CD8-positive, alpha-beta memory T cell (primary cell): ENCODE results near the gene POLR2H. TPM values are rescaled to one million over a fixed set of nuclear protein-coding genes. Genes with fewer than 3 reads are reported as not detected.

ENCODE experiments used
- CTCF ChIA-PET: fragments of 350-600 bp; sonication (Branson Sonifier 250); formaldehyde crosslinking; loops from one replicate; lab custom pipeline; 2021; ENCODE audit warnings: antibody characterized with exemption; lab: Charles Lee
- POLR2A ChIA-PET: fragments of 350-600 bp; sonication (Branson Sonifier 250); formaldehyde crosslinking; loops from one replicate; lab custom pipeline; 2021; ENCODE audit warnings: antibody characterized with exemption; lab: Charles Lee
- DNase-seq, 5 donors: peaks; one replicate each; pipeline versions ENCODE4 v3.0.0 to v3.0.0-alpha.2; 2020 to 2022; ENCODE audit warnings: mixed read lengths in 1 of 5
- H3K27ac ChIP-seq: one replicate; pipeline ENCODE4 v1.7.0; 2013; ENCODE audit warnings: low read depth, mild to moderate bottlenecking, low read length, moderate library complexity
- H3K27me3 ChIP-seq: 2 replicates; pipeline ENCODE4 v1.7.0; 2013; ENCODE audit warnings: low read length, mild to moderate bottlenecking; ENCODE audit not compliant: insufficient read depth, poor library complexity, severe bottlenecking
- H3K36me3 ChIP-seq: 2 replicates; pipeline ENCODE4 v1.7.0; 2013; ENCODE audit warnings: mild to moderate bottlenecking, low read length, moderate library complexity; ENCODE audit not compliant: insufficient read depth
- H3K4me1 ChIP-seq: 2 replicates; pipeline ENCODE4 v1.7.0; 2013; ENCODE audit warnings: mild to moderate bottlenecking, low read length, moderate library complexity; ENCODE audit not compliant: insufficient read depth
- H3K4me3 ChIP-seq: 2 replicates; pipeline ENCODE4 v1.7.0; 2013; ENCODE audit warnings: mild to moderate bottlenecking, low read length
- H3K9me3 ChIP-seq: 2 replicates; pipeline ENCODE4 v1.7.0; 2013; ENCODE audit warnings: mild to moderate bottlenecking, low read length
- H3K27ac Mint-ChIP-seq, 8 donors: one replicate each; pipeline ENCODE4 v1.8.0; 2020 to 2021; ENCODE audit warnings: mixed read lengths in 8 of 8, mild to moderate bottlenecking in 6 of 8, inconsistent platforms in 3 of 8, moderate library complexity in 3 of 8
- H3K27me3 Mint-ChIP-seq, 2 donors: one replicate each; pipeline ENCODE4 v1.8.0; 2020 to 2021; ENCODE audit warnings: mixed read lengths in 2 of 2, mild to moderate bottlenecking in 1 of 2, moderate library complexity in 1 of 2
- H3K36me3 Mint-ChIP-seq, 3 donors: one replicate each; pipeline ENCODE4 v1.8.0; 2020 to 2021; ENCODE audit warnings: mixed read lengths in 3 of 3, inconsistent platforms in 1 of 3, mild to moderate bottlenecking in 1 of 3
- H3K4me1 Mint-ChIP-seq, 3 donors: one replicate each; pipeline ENCODE4 v1.8.0; 2020 to 2021; ENCODE audit warnings: mixed read lengths in 3 of 3, inconsistent platforms in 1 of 3, mild to moderate bottlenecking in 1 of 3
- H3K4me3 Mint-ChIP-seq, 7 donors: one replicate each; pipeline ENCODE4 v1.8.0; 2020 to 2021; ENCODE audit warnings: mixed read lengths in 7 of 7, mild to moderate bottlenecking in 6 of 7, moderate library complexity in 4 of 7, inconsistent platforms in 2 of 7
- H3K9me3 Mint-ChIP-seq, 5 donors: one replicate each; pipeline ENCODE4 v1.8.0; 2020 to 2022; ENCODE audit warnings: mixed read lengths in 5 of 5, mild to moderate bottlenecking in 3 of 5, moderate library complexity in 2 of 5, inconsistent platforms in 1 of 5
- polyA plus RNA-seq: library from polyadenylated mRNA; unstranded; fragments of 300-500 nt; fragmentation: Illumina TruSeq; gene quantifications from one replicate; pipeline ENCODE4 v1.2.3, GENCODE V29; 2021
- total RNA-seq, 2 experiments: library from RNA; stranded (reverse); gene quantifications; one replicate each; pipeline ENCODE4 v1.2.3, GENCODE V29; 2021

The POLR2H gene
- total RNA-seq (100 to 1,000 TPM; 147 TPM), polyA plus RNA-seq (52.1 TPM)

DNA sequence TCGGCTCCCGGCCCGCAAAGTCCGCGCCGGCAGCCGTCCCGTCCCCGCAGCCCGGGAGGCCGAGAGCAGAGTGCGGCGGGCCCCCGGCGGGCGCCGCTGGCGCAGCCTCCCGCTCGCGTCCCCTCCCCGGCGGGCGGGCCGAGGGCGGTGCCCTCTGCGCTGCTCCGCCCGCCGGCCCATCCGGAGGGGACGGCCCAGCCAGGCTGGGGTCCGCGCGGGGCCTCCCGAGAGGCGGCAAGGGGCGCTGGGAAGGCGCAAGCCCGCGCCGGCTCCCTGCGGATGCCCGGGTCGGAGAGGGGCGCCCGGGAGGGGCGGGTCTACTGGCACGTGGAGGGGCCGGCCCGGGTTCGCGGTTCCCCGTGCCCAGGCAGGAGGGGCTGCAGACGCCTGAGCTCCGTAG, at the start of gene POLR2H, which contains the start of gene CLCN2:
Gene POLR2H, plus strand, starts transcription at position 179 of the 400 bp plus-strand sequence. CDS start 1,783 bp downstream, outside the sequence.
Gene CLCN2, minus strand, starts transcription at position 74 of the 400 bp plus-strand sequence. CDS start 126 bp downstream, outside the sequence.
- Histone ChIP-seq H3K27me3 (no peaks in the 10 kb centered on the region), H3K36me3 (peaks cover 5% of the 10 kb centered on the region), H3K4me3 (peak within 1 kb of the TSS; percentile 73), H3K27ac (peak within 1 kb of the TSS; percentile 88), H3K4me1 (peaks cover 23% of the 10 kb centered on the region), H3K9me3 (no peaks in the 10 kb centered on the region)
- peak in 4 of 5 donors; percentile 35 to 67 (median 42) for DNase-seq
- Mint-ChIP-seq H3K27ac (peak within 1 kb of the TSS; percentile 81 to 97 (median 93)), H3K36me3 (peaks cover 0 to 21% (median 5%) of the 10 kb centered on the region in 3 donors), H3K27me3 (peaks cover 0 to 4% of the 10 kb centered on the region in 2 donors), H3K4me3 (peak within 1 kb of the TSS; percentile 92 to 97 (median 97)), H3K4me1 (peaks cover 22 to 28% (median 27%) of the 10 kb centered on the region in 3 donors), H3K9me3 (peaks cover 0 to 2% (median 0%) of the 10 kb centered on the region in 5 donors)
- ChIA-PET POLR2A (no interaction called here), CTCF (interaction anchor here (1.2 to 3.5 kb wide), 5 partner anchors 8 to 179 kb away, joined by 3 to 18 read pairs (median 3); no protein-coding TSS in a partner anchor)

- Mint-ChIP-seq H3K27ac (peak within 1 kb of the TSS; percentile 88 to 99 (median 96)), H3K36me3 (peaks cover 0 to 29% (median 5%) of the 10 kb centered on the region in 3 donors), H3K27me3 (no peaks in the 10 kb centered on the region), H3K4me1 (peaks cover 28 to 38% (median 35%) of the 10 kb centered on the region in 3 donors), H3K4me3 (peak within 1 kb of the TSS; percentile 83 to 91 (median 88)), H3K9me3 (no peaks in the 10 kb centered on the region)
- H3K36me3 ChIP-seq = peaks cover 8% of the 10 kb centered on the region
- H3K4me3 ChIP-seq = peak within 1 kb of the TSS; percentile 78
- H3K27ac ChIP-seq = peak within 1 kb of the TSS; percentile 82
- H3K4me1 ChIP-seq = peaks cover 22% of the 10 kb centered on the region
- CTCF ChIA-PET = no interaction called here
- no peaks in the 10 kb centered on the region for H3K9me3 ChIP-seq
- POLR2A ChIA-PET = no interaction called here
- no peaks in the 10 kb centered on the region for H3K27me3 ChIP-seq
- DNase-seq = peak; percentile 91 to 94 (median 93)
Observed at GRCh38 chr3:184314363-184314699, 47.2 kb upstream of the POLR2H start, which contains the start of gene EIF4G1. Gene EIF4G1 (plus strand): TSS chr3:184314606. CDS start chr3:184315797, 1,191 bp downstream.

DNA sequence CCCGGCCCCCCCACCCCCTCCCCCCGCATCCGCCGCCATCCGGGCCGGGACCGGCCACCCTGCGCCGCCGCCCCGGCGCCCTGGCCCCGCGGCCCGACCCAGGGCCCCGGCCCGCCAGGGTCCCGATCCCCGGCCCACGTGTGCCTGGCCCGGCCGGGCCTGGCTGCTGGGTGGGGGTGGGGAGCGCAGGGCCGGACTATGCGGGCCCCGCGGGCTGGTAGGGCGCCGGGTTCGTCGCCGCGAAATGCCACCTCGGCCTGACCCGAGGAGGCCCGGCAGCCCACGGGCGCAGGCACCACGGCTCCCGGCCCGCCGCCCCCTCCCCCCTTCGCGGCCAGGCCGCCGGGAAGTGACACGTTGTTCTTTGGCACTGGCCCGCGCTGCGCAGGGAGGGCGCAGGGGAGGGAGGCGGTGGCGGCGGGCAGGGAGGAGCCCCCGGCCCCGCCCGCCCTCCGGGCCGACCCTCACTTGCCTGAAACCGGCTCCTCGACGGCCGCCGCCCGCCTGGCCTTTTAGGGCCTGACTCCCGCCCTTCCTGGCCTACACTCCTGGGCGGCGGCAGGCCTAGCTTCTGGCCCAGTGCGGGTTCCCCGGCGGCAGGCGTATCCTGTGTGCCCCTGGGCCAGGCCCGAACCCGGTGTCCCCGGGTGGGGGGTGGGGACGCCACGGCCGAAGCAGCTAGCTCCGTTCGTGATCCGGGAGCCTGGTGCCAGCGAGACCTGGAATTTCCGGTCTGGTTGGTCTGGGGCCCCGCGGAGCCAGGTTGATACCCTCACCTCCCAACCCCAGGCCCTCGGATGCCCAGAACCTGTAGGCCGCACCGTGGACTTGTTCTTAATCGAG, 46.6 kb upstream of the POLR2H start:
- H3K27me3 ChIP-seq = no peaks in the 10 kb centered on the region
- no peaks in the 10 kb centered on the region for H3K9me3 ChIP-seq
- H3K4me1 ChIP-seq = peaks cover 22% of the 10 kb centered on the region
- CTCF ChIA-PET = no interaction called here
- Mint-ChIP-seq H3K9me3 (no peaks in the 10 kb centered on the region), H3K36me3 (peaks cover 0 to 31% (median 3%) of the 10 kb centered on the region in 3 donors), H3K4me1 (peaks cover 30 to 43% (median 36%) of the 10 kb centered on the region in 3 donors), H3K27ac (peak overlapping the region; percentile 88 to 99 (median 96)), H3K27me3 (no peaks in the 10 kb centered on the region), H3K4me3 (peak overlapping the region; percentile 83 to 91 (median 88))
- peak; percentile 70 to 85 (median 75) for DNase-seq
- H3K27ac ChIP-seq = peak overlapping the region; percentile 82
- POLR2A ChIA-PET = interaction anchor here (0.7 kb wide), 1 partner anchor 199 kb away, joined by 3 read pairs; no protein-coding TSS in a partner anchor
- peak overlapping the region; percentile 78 for H3K4me3 ChIP-seq
- H3K36me3 ChIP-seq = peaks cover 8% of the 10 kb centered on the region

DNA sequence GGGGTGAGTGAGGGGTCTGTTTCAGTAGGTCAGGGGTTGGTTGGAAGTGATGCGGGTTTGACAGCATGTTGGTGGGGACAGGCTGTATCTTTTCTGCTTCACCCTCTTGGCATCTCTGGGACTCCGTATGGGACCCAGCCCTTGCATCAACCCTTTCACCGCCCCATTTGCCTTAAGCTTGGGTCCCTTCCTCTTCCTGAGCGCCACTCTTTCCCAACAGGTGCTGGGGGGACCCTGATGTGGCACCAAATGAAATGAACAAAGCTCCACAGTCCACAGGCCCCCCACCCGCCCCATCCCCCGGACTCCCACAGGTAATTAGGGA, 46.0 kb upstream of the POLR2H start:
- no peaks in the 10 kb centered on the region for H3K27me3 Mint-ChIP-seq
- DNase-seq = no peak
- peak overlapping the region; percentile 69 to 91 (median 84) for H3K4me3 Mint-ChIP-seq
- H3K4me1 Mint-ChIP-seq = peaks cover 30 to 43% (median 36%) of the 10 kb centered on the region in 3 donors
- ChIA-PET POLR2A (no interaction called here), CTCF (interaction anchor here (0.7 kb wide), 1 partner anchor 431 kb away, joined by 3 read pairs; no protein-coding TSS in a partner anchor)
- H3K9me3 ChIP-seq = no peaks in the 10 kb centered on the region
- peak overlapping the region; percentile 88 to 99 (median 96) for H3K27ac Mint-ChIP-seq
- peaks cover 0 to 35% (median 2%) of the 10 kb centered on the region in 3 donors for H3K36me3 Mint-ChIP-seq
- H3K36me3 ChIP-seq = peaks cover 10% of the 10 kb centered on the region
- H3K27ac ChIP-seq = peak overlapping the region; percentile 82
- H3K27me3 ChIP-seq = no peaks in the 10 kb centered on the region
- H3K4me1 ChIP-seq = peaks cover 22% of the 10 kb centered on the region
- no peaks in the 10 kb centered on the region for H3K9me3 Mint-ChIP-seq
- H3K4me3 ChIP-seq = peak overlapping the region; percentile 78

GRCh38 chr3:184315871-184316661, 45.4 kb upstream of the POLR2H start:
- CTCF ChIA-PET = interaction anchor here (0.7 kb wide), 2 partner anchors 432 to 1627 kb away, joined by 3 read pairs; no protein-coding TSS in a partner anchor
- peaks cover 22% of the 10 kb centered on the region for H3K4me1 ChIP-seq
- peak overlapping the region; percentile 39 for H3K4me3 ChIP-seq
- H3K9me3 Mint-ChIP-seq = no peaks in the 10 kb centered on the region
- H3K4me3 Mint-ChIP-seq = peak overlapping the region; percentile 69 to 91 (median 84)
- POLR2A ChIA-PET = no interaction called here
- H3K27me3 Mint-ChIP-seq = no peaks in the 10 kb centered on the region
- peaks cover 0 to 41% (median 7%) of the 10 kb centered on the region in 3 donors for H3K36me3 Mint-ChIP-seq
- peaks cover 30 to 43% (median 36%) of the 10 kb centered on the region in 3 donors for H3K4me1 Mint-ChIP-seq
- peak overlapping the region; percentile 82 for H3K27ac ChIP-seq
- peak in 1 of 5 donors; percentile 24 for DNase-seq
- no peaks in the 10 kb centered on the region for H3K27me3 ChIP-seq
- peak overlapping the region; percentile 88 to 99 (median 96) for H3K27ac Mint-ChIP-seq
- H3K9me3 ChIP-seq = no peaks in the 10 kb centered on the region
- H3K36me3 ChIP-seq = peaks cover 16% of the 10 kb centered on the region

DNA sequence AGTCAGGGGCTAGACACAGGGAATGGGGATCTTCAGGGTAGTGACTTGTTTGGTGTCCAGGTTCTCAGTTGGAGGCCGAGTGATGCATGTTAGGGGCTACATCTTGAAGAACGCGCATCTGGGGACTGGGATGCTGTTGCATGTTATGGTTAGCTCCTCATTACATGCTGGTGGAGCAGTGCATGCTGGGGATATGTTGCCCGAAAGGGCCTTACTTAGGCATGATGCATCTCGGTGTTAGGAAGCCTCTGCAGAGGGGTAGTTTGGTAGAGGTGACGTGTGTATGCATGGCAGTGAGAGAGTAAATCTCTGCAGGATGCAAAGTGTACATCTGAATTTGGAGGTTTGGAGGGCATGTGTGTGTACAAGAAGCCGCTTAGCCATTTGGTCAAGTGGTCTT, 44.7 kb upstream of the POLR2H start:
- Mint-ChIP-seq H3K4me1 (peaks cover 30 to 43% (median 36%) of the 10 kb centered on the region in 3 donors), H3K27ac (peak overlapping the region; percentile 88 to 97 (median 95)), H3K9me3 (no peaks in the 10 kb centered on the region), H3K4me3 (peak overlapping the region; percentile 69 to 91 (median 84)), H3K27me3 (no peaks in the 10 kb centered on the region), H3K36me3 (peaks cover 0 to 48% (median 10%) of the 10 kb centered on the region in 3 donors)
- Histone ChIP-seq H3K36me3 (peaks cover 23% of the 10 kb centered on the region), H3K4me3 (no peak overlapping the region), H3K4me1 (peaks cover 22% of the 10 kb centered on the region), H3K9me3 (no peaks in the 10 kb centered on the region), H3K27ac (peak overlapping the region; percentile 82), H3K27me3 (no peaks in the 10 kb centered on the region)
- CTCF ChIA-PET = interaction anchor here (0.7 kb wide), 1 partner anchor 1626 kb away, joined by 3 read pairs; no protein-coding TSS in a partner anchor
- POLR2A ChIA-PET = interaction anchor here (0.6 kb wide), 1 partner anchor 1282 kb away, joined by 3 read pairs; no protein-coding TSS in a partner anchor
- no peak for DNase-seq

GRCh38 chr3:184317201-184317600, 44.3 kb upstream of the POLR2H start:
- ChIA-PET POLR2A (interaction anchor here (0.6 kb wide), 1 partner anchor 1283 kb away, joined by 3 read pairs; no protein-coding TSS in a partner anchor), CTCF (no interaction called here)
- no peak overlapping the region for H3K4me3 ChIP-seq

More at GRCh38 chr3:184317201-184317600, 44.3 kb upstream of the POLR2H start:
- H3K4me1 ChIP-seq = peaks cover 22% of the 10 kb centered on the region
- peaks cover 27% of the 10 kb centered on the region for H3K36me3 ChIP-seq
- H3K27me3 Mint-ChIP-seq = no peaks in the 10 kb centered on the region
- peak overlapping the region in 6 of 7 donors; percentile 26 to 91 (median 84) for H3K4me3 Mint-ChIP-seq
- H3K36me3 Mint-ChIP-seq = peaks cover 0 to 52% (median 10%) of the 10 kb centered on the region in 3 donors
- DNase-seq = no peak
- H3K27me3 ChIP-seq = no peaks in the 10 kb centered on the region
- peak overlapping the region; percentile 82 for H3K27ac ChIP-seq
- H3K27ac Mint-ChIP-seq = peak overlapping the region; percentile 88 to 97 (median 95)
- H3K4me1 Mint-ChIP-seq = peaks cover 30 to 43% (median 36%) of the 10 kb centered on the region in 3 donors
- H3K9me3 ChIP-seq = no peaks in the 10 kb centered on the region
- no peaks in the 10 kb centered on the region for H3K9me3 Mint-ChIP-seq
